SK-N-SH (cell line): ENCODE data around the gene ECEL1. TPM values are rescaled to one million over a fixed set of nuclear protein-coding genes. Genes with fewer than 3 reads are reported as not detected.

Experiments
- CTCF ChIA-PET: fragments of 300-600, 350-600 bp; formaldehyde crosslinking; extraction: SDS; loops from one replicate; lab custom pipeline; 2021; lab: Yijun Ruan, JAX
- POLR2A ChIA-PET: fragments of 350-600 bp; sonication (Branson Sonifier 250); formaldehyde crosslinking; extraction: SDS; loops from one replicate; lab custom pipeline; 2020; ENCODE audit warnings: antibody characterized with exemption, inconsistent platforms; lab: Yijun Ruan, JAX
- DNase-seq: peaks from one replicate; pipeline ENCODE4 v3.0.0; 2012
- H2AFZ ChIP-seq: fragments of 200-600 bp; sonication (generic); 2 replicates; pipeline ENCODE4 v1.8.1; 2016; ENCODE audit warnings: antibody characterized with exemption, mild to moderate bottlenecking, low read depth
- H3F3A ChIP-seq: fragments of 200-600 bp; sonication (generic); replicated peaks from 2 replicates; pipeline ENCODE3; 2016; ENCODE audit warnings: antibody characterized with exemption, mild to moderate bottlenecking; ENCODE audit not compliant: insufficient read depth
- H3K27ac ChIP-seq, 2 experiments: fragments of 200-500 bp in 1 of 2; fragments of 200-600 bp in 1 of 2; sonication (Bioruptor generic) in 1 of 2; sonication (generic), shearing (Covaris generic) in 1 of 2; 2 replicates each; pipeline versions ENCODE4 v1.5.1 to v1.6.1; 2014 to 2016; ENCODE audit warnings: low read depth in 2 of 2, inconsistent platforms in 1 of 2, low read length in 1 of 2, mild to moderate bottlenecking in 1 of 2, mixed read lengths in 1 of 2
- H3K27me3 ChIP-seq: fragments of 200-600 bp; sonication (generic), shearing (Covaris generic); 2 replicates; pipeline ENCODE4 v1.6.1; 2016; ENCODE audit warnings: mixed run types; ENCODE audit not compliant: insufficient read depth
- H3K36me3 ChIP-seq, 2 experiments: fragments of 200-500 bp in 1 of 2; fragments of 200-600 bp in 1 of 2; sonication (Bioruptor generic) in 1 of 2; sonication (generic) in 1 of 2; replicated peaks in 1 of 2; 2 replicates each; pipeline versions ENCODE3 to v1.5.1; 2014 to 2016; ENCODE audit warnings: low read length in 1 of 2, mild to moderate bottlenecking in 1 of 2; ENCODE audit not compliant: insufficient read depth in 2 of 2, control insufficient read depth in 1 of 2
- H3K4me1 ChIP-seq, 2 experiments: fragments of 200-500 bp in 1 of 2; fragments of 200-600 bp in 1 of 2; sonication (Bioruptor generic) in 1 of 2; sonication (generic), shearing (Covaris generic) in 1 of 2; 2 replicates each; pipeline versions ENCODE4 v1.5.1 to v1.6.1; 2014 to 2016; ENCODE audit warnings: low read depth in 1 of 2, low read length in 1 of 2, mixed run types in 1 of 2; ENCODE audit not compliant: insufficient read depth in 2 of 2, control insufficient read depth in 1 of 2
- H3K4me2 ChIP-seq: fragments of 200-600 bp; sonication (generic), shearing (Covaris generic); 2 replicates; pipeline ENCODE4 v1.6.1; 2017; ENCODE audit warnings: mixed run types
- H3K4me3 ChIP-seq, 2 experiments: fragments of 200-500 bp in 1 of 2; fragments of 200-600 bp in 1 of 2; sonication (Bioruptor generic) in 1 of 2; sonication (generic), shearing (Covaris generic) in 1 of 2; 2 replicates each; pipeline versions ENCODE4 v1.5.1 to v1.8.1; 2014 to 2016; ENCODE audit warnings: low read depth in 2 of 2, inconsistent platforms in 1 of 2, low read length in 1 of 2, mild to moderate bottlenecking in 1 of 2, mixed read lengths in 1 of 2, moderate library complexity in 1 of 2
- H3K79me2 ChIP-seq: fragments of 200-600 bp; sonication (generic); 2 replicates; pipeline ENCODE4 v1.8.1; 2017; ENCODE audit warnings: mild to moderate bottlenecking; ENCODE audit not compliant: insufficient read depth
- H3K9ac ChIP-seq: fragments of 200-600 bp; sonication (generic); 2 replicates; pipeline ENCODE4 v1.6.1; 2017; ENCODE audit warnings: mixed run types
- H3K9me2 ChIP-seq: fragments of 200-600 bp; sonication (generic); 2 replicates; pipeline ENCODE4 v1.6.1; 2017; ENCODE audit warnings: mixed run types
- H3K9me3 ChIP-seq: fragments of 200-600 bp; sonication (generic); 2 replicates; pipeline ENCODE4 v1.6.1; 2017; ENCODE audit warnings: mixed run types, mild to moderate bottlenecking, moderate library complexity
- H4K20me1 ChIP-seq: fragments of 200-600 bp; sonication (generic); 2 replicates; pipeline ENCODE4 v1.6.1; 2017; ENCODE audit warnings: mild to moderate bottlenecking, mixed run types; ENCODE audit not compliant: insufficient read depth
- CHD2 ChIP-seq: fragments of 150-350 bp; IDR thresholded peaks from 2 replicates; pipeline ENCODE4 v1.6.1; 2018; ENCODE audit warnings: low read length; ENCODE audit not compliant: partially characterized antibody
- FOXJ3 ChIP-seq: sonication (generic); formaldehyde crosslinking; IDR thresholded peaks from 2 replicates; pipeline ENCODE4 v1.5.1; 2020; ENCODE audit warnings: mild to moderate bottlenecking, missing genetic modification reagents
- FOXM1 ChIP-seq: IDR thresholded peaks from 2 replicates; pipeline ENCODE4 v1.4.0; 2012; ENCODE audit warnings: low read depth, mild to moderate bottlenecking
- GABPA ChIP-seq: IDR thresholded peaks from 2 replicates; pipeline ENCODE4 v1.4.0; 2012; ENCODE audit warnings: low read depth, mild to moderate bottlenecking
- NRF1 ChIP-seq: IDR thresholded peaks from 2 replicates; pipeline ENCODE4 v1.6.1; 2012; ENCODE audit warnings: low read depth, mild to moderate bottlenecking, low read length
- PBX3 ChIP-seq: IDR thresholded peaks from 2 replicates; pipeline ENCODE4; 2012
- REST ChIP-seq: IDR thresholded peaks from 2 replicates; pipeline ENCODE4 v1.6.1; 2012; ENCODE audit warnings: mild to moderate bottlenecking, low read depth, low read length, moderate library complexity
- RFX5 ChIP-seq: IDR thresholded peaks from 2 replicates; pipeline ENCODE4 v1.6.1; 2012; ENCODE audit warnings: mild to moderate bottlenecking, improper control_type of control experiment, low read length
- SIN3A ChIP-seq: IDR thresholded peaks from 2 replicates; pipeline ENCODE4 v1.6.1; 2012; ENCODE audit warnings: low read depth, mild to moderate bottlenecking, low read length, moderate library complexity, borderline replicate concordance
- SMC3 ChIP-seq: IDR thresholded peaks from 2 replicates; pipeline ENCODE4 v1.6.1; 2012; ENCODE audit warnings: low read depth, low read length, improper control_type of control experiment
- TAF1 ChIP-seq: IDR thresholded peaks from 2 replicates; pipeline ENCODE4 v1.6.1; 2012; ENCODE audit warnings: low read depth, mild to moderate bottlenecking, low read length, moderate library complexity, borderline replicate concordance
- TCF12 ChIP-seq: IDR thresholded peaks from 2 replicates; pipeline ENCODE4 v1.4.0; 2012
- ZBTB33 ChIP-seq: IDR thresholded peaks from 2 replicates; pipeline ENCODE4 v1.4.0; 2012; ENCODE audit warnings: low read depth, borderline replicate concordance
- WGBS: methylation state at CpG from one replicate; pipeline ENCODE4 v1.1.6; 2017; ENCODE audit warnings: low lambda C conversion rate; 5-methylcytosine and 5-hydroxymethylcytosine counted together
- polyA plus RNA-seq, 3 experiments: library from polyadenylated mRNA; depleted of rRNA; stranded (reverse); fragments of >200 nt; gene quantifications; 2 replicates each; pipeline ENCODE4 v1.2.3, GENCODE V29; 2012

ECEL1 gene
- polyA plus RNA-seq, 1 of the 3 experiments (the other 2 are of a cell fraction), result not detected

GRCh38 chr2:232480201-232481190 is 7.1 kb downstream of the ECEL1 start:
- POLR2A ChIA-PET, result no interaction called here
- CTCF ChIA-PET, result interaction anchor here (0.9 kb wide), 1 partner anchor 41 kb away, joined by 3 read pairs; no protein-coding TSS in a partner anchor
- H4K20me1 ChIP-seq, result no peaks in the 10 kb centered on the region
- no peaks in the 10 kb centered on the region for H3K9me2 ChIP-seq
- no peak overlapping the region for H2AFZ ChIP-seq
- no peaks in the 10 kb centered on the region for H3K79me2 ChIP-seq
- no peak overlapping the region for H3K4me3 ChIP-seq
- no peak for DNase-seq
- H3K27me3 ChIP-seq, result peaks cover 19% of the 10 kb centered on the region
- H3K9me3 ChIP-seq, result no peaks in the 10 kb centered on the region
- no peaks in the 10 kb centered on the region for H3F3A ChIP-seq
- H3K36me3 ChIP-seq, result no peaks in the 10 kb centered on the region
- H3K4me2 ChIP-seq, result no peak overlapping the region
- H3K4me1 ChIP-seq, result no peaks in the 10 kb centered on the region; a peak in 1 of 4 replicates
- WGBS, result 56% methylated on average over 22 of the region's 26 CpGs
- H3K27ac ChIP-seq, result no peak overlapping the region
- TF ChIP-seq TCF12, result no peak
- TF ChIP-seq SMC3, result no peak
- TF ChIP-seq FOXJ3 (CRISPR knock-in tag), result no peak
- TF ChIP-seq NRF1, result no peak
- TF ChIP-seq TAF1, result no peak
- TF ChIP-seq PBX3, result no peak
- no peak for TF ChIP-seq GABPA
- TF ChIP-seq ZBTB33, result no peak
- TF ChIP-seq FOXM1, result no peak
- TF ChIP-seq CHD2, result no peak
- TF ChIP-seq RFX5, result no peak
- TF ChIP-seq REST, result no peak
- TF ChIP-seq SIN3A, result no peak
- H3K9ac ChIP-seq, result no peak overlapping the region
